HG03442 (cell line): ENCODE results near the gene YIF1B.

Experiments used
- ATAC-seq: cut with Tn5 transposase; IDR thresholded peaks from one replicate; pipeline ENCODE4 v1.9.1; 2021; ENCODE audit warnings: mild to moderate bottlenecking, moderate library complexity; ENCODE audit not compliant: unreplicated experiment

YIF1B gene

DNA sequence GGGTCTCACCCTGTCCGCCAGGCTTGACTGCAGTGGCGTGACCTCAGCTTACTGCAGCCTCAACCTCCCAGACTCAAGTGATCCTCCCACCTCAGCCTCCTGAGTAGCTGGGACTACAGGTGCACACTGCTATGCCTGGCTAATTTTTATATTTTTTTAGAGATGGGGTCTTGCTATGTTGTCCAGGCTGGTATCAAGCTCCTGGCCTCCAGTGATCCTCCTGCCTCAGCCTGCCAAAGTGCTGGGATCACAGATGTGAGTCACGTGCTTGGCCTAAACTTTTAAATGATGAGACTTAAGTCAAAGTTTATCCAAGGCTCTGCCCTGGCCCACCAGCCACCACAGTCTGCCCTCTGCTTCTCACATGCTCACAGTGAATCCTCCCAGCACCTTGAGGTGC, 9.5 kb downstream of the YIF1B start:
- no peak for ATAC-seq

DNA sequence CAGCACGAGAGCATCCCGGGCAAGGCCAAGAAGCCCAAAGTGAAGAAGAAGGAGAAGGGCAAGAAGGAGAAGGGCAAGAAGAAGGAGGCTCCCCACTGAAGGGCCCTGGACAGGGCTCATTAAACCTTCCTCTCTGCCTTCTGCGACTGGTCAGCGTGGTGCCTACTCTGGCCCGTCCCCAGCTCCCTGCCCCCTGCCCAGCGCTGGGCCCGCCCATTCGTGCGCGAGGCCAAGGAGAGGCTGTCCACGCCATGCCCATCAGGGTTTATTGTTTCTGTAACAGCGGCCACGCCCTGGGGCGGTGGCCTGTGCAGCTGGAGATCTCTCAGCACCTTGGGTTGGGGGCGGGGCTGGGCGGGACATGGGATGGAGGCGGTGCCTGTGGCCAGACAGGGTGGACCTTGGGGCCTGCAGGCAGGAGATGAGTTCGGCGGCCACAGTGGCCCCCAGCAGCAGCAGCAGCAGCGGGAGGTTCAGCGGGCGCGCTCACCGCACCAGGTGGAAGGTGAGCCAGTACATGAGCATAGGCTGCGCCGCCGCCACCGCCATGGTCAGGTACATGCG, 10.8 kb downstream of the YIF1B start:
- ATAC-seq = no peak

GRCh38 chr19:38304352-38304865, 11.3 kb downstream of the YIF1B start:
- no peak for ATAC-seq

GRCh38 chr19:38303517-38304351, 12.0 kb downstream of the YIF1B start, which contains the start of gene C19orf33:
Gene C19orf33 (plus strand): TSS chr19:38304251. CDS start chr19:38304262, 11 bp downstream.
- no peak for ATAC-seq

GRCh38 chr19:38298821-38299680, 16.7 kb downstream of the YIF1B start:
- no peak for ATAC-seq

GRCh38 chr19:38294090-38294489, 21.7 kb downstream of the YIF1B start:
- no peak for ATAC-seq

- no peak for ATAC-seq
These were observed 22.5 kb downstream of the YIF1B start for GRCh38 chr19:38293281-38293680.

GRCh38 chr19:38291855-38292254, 23.9 kb downstream of the YIF1B start:
- no peak for ATAC-seq

DNA sequence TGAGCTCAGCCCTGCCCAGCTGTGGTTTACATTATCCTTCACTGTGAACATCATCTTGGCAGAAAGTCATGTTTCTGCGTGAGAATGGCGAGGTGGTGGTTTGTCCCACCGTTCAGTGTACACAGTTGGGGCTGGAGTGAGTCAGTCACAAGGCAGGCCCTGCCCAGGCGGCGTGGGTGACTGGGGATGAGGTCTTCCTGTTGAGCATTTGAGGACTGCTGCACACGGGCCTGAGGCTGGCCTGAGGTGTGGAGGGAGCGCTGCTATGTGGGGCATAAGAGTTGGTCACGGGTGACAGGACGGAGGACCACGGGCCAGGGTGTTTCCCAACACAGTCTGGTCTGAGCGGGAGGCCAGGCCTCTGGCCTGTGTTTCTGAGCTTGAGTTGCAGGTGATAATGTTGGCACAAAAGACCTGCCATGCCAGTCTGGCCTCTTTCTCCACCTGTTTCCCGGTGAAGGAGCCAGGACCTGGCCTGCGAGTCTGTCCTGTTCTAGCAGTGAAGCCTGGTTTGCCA, 25.1 kb downstream of the YIF1B start:
- ATAC-seq = no peak

DNA sequence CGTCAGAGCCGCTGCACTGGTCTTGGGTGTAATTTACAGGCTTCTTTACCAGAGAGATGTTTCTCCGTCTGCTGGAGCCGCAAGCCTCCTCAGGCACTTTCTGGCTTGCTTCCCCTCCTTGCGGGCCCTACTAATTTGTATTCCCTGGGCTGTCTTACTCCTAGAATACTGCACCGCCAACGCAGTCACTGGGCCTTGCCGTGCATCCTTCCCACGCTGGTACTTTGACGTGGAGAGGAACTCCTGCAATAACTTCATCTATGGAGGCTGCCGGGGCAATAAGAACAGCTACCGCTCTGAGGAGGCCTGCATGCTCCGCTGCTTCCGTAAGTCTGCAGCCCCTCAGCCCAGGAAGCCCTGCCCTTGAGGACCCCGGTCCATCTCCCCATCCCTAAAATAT, 25.8 kb downstream of the YIF1B start:
- no peak for ATAC-seq

- ATAC-seq = no peak
These were observed 27.5 kb downstream of the YIF1B start for GRCh38 chr19:38288123-38288855.

DNA sequence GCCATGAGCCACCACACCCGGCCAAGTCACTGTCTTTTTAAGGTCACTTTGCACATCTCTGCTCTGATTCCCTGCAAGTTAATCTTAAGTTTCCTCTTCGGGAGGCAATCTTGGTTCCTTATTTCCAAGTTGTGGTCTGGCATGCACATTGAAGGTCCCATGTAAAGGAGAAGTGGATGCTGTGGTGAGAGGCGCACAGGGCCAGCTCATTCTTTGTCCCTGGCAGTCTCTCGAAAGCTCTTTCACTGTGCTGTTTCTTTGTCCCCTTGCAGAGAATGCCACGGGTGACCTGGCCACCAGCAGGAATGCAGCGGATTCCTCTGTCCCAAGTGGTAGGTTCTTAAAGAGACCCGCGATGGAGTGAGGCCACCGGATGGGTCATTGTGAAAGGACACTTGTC, 28.1 kb downstream of the YIF1B start:
- ATAC-seq = no peak

DNA sequence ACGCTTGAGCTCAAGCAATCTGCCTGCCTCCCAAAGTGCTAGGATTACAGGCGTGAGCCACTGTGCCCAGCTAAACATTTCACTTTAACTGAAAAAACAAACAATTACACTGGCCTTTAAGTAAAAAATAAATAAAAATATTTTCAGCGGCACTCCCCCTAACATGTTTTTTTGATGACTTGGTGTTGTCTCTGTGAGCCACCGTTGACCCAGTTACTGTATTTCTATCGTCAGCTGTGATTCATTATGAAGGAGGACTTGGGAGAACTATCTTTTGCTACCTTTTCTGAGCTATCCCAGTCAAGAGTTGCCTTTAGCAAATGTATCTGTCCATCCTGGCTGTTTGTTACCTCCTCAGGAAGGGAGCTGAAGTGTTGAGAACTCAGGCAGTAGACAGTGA, 30.2 kb downstream of the YIF1B start:
- ATAC-seq = no peak

DNA sequence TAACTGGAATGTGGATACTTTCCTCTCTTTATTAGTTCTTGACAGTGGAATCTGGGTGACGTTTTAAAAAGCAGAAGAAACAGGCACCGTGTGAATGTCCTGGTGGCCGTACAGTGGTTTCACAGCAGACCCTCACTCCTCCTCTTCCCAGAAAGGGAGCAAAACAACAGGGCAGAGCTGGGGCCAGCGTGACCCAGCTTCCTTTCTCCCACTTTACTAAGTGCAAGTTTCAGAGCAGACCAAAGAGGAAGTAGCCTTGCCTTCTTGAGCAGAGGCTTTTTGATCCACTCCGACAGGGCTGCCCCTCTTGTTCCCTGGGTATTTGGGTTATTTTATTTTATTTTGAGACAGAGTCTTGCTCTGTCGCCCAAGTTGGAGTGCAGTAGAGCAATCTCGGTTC, 31.3 kb downstream of the YIF1B start:
- ATAC-seq = no peak

GRCh38 chr19:38283271-38283670, 32.5 kb downstream of the YIF1B start:
- no peak for ATAC-seq

- no peak for ATAC-seq
These were observed 33.8 kb downstream of the YIF1B start for GRCh38 chr19:38281811-38282566.

- ATAC-seq = no peak
These were observed 35.5 kb downstream of the YIF1B start for GRCh38 chr19:38280030-38280921.

DNA sequence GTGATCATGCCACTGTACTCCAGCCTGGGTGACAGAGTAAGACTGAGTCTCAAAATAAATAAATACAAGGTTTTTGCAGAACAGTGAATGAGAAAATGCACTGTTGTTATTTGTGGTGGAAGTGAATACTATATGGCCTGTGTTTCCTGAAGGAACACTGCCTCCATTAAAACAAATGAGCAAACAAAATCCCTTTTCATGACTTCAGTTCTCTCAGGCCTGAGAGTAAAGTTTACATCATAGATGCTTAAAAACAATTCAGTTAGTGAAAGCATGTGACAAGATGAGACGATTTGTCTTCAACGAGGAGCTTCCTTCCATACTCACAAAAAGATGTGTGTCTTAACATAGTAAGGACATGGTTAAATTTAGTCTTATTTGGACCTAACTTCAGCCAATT, 37.0 kb downstream of the YIF1B start:
- no peak for ATAC-seq
